GM19043 (cell line): ENCODE results near the gene MAML3.

Source experiments
- ATAC-seq: cut with Tn5 transposase; IDR thresholded peaks from one replicate; pipeline ENCODE4 v1.9.1; 2021; ENCODE audit warnings: low read depth; ENCODE audit not compliant: unreplicated experiment

MAML3 gene

DNA sequence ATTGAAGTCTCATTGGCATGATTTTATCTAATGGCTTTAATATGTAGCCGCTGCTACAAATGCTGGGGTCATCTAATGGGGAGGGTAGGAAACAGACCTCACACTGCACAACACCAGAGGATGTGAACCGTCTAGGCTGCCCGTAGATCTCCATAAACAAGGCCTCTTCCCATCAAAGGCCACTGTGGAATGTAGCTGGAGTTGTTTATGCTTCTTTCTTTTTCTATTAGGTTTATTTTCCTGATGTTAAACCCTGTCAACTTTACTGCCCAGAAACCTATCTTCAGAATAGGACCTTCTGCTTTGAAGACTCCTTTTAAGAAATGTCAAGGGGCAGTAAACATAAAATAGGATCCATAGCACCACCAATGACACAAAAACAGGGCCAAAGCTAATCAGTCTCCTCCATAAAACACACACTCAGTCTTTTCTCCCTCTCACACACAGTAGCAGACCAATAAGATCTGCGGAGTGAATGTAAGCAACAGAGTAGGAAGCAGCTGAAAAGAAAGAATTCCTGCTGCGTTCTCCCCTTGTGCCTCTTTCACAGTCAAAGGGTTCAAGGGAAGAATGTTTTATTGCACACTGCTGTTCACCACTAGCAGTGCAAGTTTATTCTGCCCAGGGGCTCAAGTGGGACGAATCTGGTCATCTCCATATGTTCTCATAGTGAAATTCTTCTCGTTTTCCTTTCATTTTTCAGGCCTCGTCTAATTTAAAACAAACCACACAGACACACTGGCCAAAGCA is 72.2 kb downstream of the MAML3 start:
- ATAC-seq = no peak

DNA sequence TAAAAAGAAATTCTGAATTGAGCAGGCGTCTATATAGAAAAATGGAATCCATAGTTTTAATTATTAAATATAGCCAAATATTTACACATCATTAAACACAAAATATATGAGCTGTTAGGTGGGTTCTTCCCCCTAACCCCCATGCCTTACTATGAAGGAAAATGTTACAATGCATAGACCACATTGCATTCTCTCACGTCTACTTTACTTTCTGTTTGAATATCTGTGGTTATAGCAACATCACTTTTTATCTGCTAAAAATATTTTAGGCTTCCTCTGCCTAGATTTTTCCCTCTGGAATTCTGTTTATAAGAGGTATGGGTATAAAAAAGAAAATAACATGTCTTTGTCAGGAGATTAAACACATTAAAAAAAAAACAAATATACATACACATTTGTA is 73.1 kb downstream of the MAML3 start:
- no peak for ATAC-seq

DNA sequence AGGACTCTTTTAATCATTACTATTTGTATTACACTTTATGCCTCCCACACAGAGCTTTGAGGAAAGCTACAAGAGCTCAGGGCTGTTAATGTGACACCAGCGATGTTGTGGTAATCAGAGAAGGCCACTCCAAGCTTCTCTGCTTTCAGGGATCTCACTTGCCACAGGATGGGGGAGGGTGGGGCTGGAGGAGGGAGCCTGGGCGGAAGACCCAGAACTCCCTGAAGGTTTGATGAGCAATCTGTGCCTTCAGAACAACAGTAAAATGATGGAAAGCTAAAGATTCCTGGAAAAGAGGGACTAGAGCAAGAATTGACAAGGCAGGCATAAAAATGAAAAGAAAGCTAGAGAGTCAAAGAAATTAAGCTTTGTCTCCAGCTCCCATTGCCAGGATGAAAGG is 75.6 kb downstream of the MAML3 start:
- ATAC-seq = no peak

DNA sequence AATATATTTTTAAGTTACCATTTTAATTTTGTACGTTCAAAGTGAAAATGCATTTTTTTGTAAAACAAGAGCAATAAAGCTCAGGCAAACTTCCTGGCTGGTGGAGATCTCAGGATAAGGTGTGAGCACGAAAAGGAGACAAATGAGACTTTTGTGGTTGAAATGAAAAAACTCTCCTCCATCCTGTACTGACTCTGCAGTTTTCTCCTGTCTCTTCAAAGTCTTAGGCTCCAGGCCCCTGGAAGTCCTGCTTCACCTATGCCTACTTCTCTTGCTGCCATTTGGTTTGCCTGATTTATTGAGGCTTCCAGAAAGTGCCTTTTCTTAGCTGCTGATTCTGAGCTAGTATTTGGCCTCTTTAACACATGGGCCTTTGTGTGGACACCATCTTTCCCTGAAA is 77.7 kb downstream of the MAML3 start:
- no peak for ATAC-seq

DNA sequence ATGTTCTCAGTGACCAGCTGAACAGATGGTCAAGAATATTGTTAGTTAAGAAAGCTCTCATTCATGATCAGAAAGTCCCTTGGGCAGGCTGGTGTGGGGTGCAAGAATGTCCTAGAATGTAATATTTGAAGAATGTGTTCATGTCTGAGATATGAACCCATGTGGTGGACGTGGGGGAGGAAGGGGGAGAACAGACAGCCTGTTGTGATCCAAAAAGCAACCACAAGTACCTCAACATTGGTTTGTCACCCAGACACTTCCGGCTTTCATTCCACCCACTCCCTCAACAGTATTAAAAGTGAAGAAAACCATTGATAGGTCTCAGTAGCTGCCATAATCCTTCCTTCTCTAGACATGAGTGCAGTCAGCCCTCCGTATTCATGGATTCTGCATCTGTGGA is 82.2 kb downstream of the MAML3 start:
- peak; percentile 84 for ATAC-seq

DNA sequence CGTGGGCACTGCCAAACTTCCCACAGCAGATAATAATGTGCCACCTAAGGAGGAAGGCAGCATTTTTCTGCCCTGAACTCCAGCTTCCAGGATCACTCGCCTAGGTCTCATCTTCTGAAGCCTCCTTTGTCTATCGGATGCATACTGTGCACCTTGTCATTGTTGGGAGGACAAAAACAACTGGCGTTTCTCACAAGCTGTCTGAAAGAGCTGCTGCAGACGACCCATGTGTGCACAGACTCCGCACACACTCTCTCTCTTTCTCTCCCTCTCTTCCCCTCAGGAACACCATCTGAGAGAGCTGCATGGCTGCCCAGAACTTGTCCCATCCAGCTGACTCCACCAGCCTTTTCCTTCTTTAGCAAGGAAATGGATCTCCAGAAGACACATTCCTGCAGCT is 83.0 kb downstream of the MAML3 start:
- no peak for ATAC-seq

DNA sequence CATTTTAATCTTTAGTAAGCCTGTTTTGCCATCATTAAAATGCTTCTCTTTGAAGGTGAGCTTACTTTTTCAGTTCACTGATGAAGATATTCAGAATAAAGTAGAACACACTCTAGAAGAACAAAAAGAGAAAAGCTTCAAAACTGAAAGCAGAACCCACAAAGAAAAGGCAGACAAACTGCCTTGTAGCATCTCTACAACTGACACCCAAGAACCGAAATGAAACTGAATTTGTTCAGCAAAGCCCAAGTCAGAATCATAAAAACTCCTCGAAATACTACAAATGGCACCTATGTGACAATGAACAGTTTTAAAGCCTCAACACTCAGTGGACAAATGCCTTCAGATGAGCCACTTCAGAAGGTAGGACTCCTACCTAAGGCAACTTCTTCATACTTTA is 83.6 kb downstream of the MAML3 start:
- ATAC-seq = peak; percentile 43

DNA sequence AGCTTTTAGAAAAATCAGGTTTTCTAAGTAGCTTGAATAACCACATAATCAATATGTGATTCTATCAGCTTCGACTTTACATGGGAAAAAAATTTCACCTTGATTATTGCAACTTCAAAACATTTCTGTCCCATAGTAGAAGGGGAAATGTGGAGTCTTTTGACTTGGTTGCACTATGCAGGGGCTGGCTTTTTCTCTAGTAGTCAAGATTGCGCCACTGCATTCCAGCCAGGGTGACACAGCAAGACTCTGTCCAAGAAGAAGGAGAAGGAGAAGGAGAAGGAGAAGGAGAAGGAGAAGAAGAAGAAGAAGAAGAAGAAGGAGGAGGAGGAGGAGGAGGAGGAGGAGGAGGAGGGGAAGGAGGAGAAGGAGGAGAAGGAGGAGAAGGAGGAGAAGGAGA is 84.9 kb downstream of the MAML3 start:
- ATAC-seq = no peak

DNA sequence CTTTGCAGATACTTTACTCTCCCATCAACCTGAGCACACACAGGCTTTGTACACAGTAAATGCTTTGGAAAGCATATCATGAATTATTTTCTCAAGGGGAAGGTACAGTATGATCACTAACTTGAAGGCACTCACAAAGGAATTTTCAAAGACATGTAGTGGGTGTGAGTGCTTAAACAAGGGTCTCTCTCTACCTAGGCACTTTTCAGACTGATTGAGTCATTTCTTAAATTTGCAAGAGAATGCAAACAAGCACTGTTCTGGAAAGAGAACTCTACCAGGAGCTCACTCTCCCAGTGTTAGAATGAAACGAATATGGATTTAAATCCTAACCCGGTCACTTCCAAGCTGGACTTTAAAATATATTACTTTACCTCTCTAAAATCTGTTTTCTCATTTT is 85.7 kb downstream of the MAML3 start:
- no peak for ATAC-seq

DNA sequence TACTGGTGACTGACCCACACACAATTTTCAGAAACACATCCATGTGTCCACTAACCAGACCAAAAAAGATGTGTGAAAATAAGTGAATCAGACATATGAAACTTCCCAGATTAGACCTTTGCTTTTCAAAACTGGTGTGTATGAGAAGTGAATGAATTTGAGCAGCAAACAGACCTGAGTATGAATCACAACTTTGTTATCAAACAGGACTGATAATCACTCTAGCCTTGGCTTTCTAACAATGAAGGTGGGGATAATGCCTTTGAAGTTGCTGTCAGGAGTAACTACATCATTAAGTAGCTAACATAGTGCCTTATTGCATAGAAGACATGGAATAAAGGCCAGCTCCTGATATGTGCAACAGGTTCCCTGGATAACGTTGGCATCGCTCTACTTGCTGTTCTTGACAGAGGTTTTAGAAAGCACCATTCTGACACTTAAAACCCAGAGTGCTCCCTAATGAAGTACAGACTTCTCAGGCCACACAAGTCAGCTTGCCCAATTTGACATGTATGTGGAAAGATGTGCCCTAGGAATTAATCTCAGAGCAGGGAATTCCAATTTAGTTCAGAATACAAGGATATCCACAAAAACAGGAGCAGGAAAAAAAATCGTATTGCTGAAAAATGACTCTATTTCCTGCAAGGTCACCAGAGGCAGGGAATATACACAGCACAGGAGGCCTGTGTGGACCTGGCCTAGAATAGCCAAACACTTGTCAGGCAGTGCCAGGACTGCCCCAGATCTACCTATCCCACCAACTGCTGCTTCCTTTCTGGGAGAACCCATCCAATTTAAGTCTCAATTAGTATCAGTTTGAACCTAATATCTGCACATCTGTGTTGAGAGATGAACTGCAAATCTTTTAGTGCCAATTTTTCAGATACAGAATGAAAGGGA is 87.7 kb downstream of the MAML3 start:
- no peak for ATAC-seq

DNA sequence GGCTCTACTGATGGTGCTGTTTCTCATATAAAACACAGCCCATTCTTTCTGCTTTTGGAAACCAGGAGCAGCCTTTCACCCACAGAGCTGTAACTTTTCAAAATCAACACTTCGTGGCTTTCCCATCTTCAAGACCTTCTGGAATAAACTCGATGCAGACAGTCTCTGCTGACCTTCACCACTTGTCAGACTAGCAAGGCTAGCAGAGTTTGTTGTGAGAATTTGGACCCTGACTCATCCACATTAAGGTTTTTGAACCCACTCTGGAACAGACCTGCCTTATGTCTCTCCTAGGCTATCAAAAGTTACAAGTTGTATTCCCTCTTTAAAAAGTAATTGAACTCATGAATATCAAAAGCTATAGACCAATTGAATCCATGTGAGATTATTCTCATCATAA is 88.6 kb downstream of the MAML3 start:
- ATAC-seq = no peak

DNA sequence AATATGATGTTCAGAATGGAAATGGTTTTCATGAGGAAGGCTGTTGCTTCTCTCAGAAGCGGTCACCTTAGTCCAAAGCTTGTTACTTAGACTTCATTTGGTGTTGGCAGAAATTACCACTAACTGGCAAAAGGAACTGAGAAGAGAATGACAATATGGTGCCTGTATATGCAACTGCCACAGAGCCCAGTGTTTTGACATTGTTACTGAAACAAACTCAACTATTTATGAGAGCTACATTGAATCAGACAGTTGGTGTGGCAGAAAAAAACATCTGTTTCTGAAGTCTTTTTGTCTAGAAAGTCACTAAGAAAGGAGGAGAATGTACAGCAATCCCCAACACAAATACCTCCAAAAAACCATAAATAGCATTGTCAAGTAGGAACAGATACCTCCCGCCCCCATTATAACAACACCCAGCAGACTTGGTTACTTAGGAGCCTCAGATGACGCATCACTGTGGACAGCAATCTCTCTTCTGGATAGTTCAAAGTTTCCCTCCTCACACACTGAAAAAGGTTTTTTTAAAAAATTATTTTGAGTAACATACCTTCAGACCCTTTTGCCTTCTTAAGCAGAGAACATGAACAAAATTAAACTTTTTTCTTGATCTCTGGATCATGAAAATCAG is 92.2 kb downstream of the MAML3 start:
- no peak for ATAC-seq

DNA sequence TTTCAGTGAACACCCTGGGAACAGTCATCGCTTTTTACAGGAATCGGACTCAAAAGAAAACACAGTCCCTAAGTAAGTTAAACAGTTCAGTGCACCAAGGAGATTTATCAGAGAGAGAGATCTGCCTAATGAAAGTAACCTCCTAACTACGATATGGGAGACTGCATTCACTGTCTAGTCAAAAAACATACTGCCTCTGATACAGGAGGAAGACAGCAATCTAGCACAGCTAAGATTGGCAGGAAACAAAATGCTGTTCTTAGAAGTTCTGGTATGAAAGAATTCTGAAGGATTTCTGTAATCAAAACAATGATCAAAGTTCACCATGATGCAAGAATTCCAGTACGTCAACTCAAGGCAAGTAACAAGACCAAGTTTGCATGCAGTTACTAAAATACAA is 92.8 kb downstream of the MAML3 start:
- no peak for ATAC-seq

DNA sequence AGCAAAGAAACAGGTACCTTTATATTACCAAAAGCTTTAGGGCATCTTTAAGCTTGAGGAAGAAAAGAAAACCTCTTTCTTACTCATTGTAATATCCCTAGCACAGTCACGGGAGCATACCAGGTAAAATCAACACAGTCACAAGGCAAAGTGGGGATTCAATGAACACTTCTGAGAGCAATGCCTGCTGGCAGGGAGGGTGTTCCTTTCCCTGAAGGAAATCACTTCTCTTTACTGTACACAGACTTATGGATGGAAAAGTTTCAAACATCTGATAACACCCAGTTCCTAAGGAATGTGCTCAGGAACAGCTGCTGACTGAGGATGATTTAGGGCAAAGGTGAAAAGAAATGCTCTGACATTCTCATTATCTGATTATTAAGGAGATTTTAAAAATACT is 94.8 kb downstream of the MAML3 start:
- ATAC-seq = no peak

DNA sequence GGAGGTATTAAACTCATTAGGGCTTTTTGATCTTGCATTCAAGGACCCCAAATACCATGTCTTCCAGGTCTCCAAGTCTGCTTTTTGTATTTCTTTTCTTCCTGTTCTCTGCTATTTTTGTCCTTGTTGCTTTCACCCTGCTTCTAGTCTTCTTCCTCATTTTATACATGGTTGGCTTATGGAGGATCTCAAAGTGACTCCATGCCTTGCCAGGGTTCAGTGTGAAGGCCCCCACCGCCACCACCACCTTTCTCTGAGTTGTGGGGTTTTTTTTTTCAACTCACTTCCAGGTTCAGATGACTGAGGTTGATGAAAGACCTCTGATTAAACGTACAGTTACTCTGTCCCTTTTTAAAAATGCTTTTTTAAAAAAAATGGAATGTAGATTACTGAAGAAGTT is 96.3 kb downstream of the MAML3 start:
- no peak for ATAC-seq

DNA sequence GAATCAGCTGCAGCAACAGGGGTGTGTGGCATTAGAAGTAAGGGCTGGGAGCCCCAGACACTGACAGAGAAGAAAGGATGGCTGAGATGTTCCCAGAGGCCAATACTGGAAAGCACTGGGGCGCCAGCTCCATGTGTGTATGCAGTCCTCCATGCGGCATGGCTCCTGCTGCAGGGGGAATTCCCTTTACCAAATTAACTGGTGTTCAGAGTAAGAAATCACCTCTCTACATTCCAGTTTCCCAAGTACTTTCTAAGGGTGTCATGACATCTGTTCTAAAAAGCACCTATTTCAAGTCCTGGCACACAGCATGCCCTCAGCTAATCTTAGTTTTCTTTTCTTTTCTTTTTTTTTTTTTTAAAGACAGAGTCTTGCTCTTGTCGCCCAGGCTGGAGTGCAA is 98.0 kb downstream of the MAML3 start:
- ATAC-seq = no peak

DNA sequence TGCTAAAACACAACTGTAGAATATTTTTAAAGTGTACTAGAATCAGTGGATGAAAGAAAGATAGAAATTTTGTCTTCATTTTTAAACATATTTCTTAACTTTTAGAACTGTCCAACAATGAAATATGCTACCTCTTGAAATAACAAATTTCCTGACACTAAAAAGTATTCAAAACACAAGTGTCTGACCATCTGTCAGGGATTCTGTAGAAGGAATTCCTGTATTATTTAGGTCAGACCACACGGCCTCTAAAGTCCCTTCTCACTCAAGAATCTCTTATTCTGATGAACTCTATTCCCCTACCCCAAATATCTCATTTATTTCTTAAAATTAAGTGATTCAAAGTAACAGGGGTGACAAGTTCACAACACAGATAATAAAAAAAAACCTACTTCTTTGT is 99.1 kb downstream of the MAML3 start:
- ATAC-seq = no peak

DNA sequence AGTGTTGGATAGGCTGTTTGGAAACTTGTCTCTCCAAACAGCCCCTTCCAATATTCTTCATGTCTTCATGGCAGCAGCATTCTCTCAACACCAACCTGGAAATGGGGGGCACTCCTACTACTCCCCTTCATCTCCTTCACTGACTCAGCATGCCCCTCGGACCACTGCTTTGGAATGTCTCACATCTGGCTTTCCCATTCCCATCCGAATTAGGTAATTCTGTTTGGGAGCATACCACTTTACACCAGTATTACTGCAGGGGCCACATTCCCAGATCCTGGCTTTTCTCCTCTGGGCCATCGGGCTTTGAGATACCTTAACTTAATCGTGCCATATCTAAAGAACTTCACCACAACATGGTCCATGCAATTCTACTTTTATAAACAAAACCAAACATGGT is 100.8 kb downstream of the MAML3 start:
- no peak for ATAC-seq

DNA sequence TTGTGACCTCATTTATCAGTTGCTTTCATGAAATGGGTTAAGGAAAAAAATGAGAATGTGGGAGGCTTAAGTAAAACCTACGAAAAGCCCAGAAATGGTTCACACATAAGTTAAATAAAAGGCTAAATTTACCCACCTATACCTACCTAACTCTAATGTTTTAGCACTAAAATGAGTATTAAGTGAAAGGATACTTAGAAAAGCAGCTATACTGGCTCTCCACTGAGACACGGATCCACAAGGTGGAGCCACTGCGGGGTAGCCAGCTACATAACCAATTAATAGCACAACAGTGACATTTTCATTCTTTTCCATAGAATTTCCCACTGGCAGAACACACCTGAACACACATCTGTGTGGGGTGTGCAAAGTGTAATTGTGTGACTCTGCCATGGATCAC is 101.9 kb downstream of the MAML3 start:
- ATAC-seq = no peak

DNA sequence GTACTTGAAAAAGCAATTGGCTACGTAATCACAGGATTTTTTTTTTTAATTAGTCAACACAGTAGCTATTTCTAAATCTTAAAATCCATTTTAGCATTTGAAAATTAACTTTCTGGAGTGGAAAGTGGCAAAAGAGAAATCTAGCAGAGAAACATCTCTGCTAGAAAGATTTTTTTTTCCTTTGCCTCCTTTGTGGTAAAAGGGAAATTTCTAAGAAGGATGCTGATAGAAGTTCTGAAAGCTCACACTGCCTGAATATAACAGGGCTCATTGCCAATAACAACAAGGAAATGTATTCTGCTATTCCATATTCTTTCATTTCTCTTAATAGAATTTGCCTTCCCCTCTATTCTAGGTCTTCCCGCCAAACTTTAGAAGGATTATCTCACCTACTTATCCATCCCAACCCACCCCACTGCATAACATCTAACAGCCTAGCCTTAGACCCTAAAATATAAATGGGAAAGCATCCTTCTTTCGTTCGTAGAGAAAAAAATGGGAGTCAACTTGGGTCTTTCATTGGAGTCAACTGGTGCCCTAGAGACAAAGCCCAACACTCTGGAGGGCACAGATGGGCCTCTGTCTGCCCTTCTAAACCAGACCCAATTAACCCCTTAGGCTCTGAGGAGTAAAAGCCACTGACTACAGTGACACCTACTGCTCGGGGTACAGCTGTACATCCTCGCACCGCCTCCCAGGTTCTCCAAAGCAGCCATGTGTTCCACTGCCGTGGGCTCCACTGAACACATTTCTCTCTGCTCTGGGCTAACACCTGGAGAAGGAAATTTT is 103.9 kb downstream of the MAML3 start:
- ATAC-seq = no peak
